Skin epidermis (tissue), 12 donors: Measurements from ENCODE around the gene RNASEH2C.
"Not testable (repeated sequence)": the region's sequence is repeated elsewhere in the genome, so short reads cannot be mapped to it uniquely, and the experiment has no call there.

Source experiments
- H3K27ac ChIP-seq, 21 experiments: fragments of 200-600 bp; sonication (generic) in 11 of 21; one replicate each; pipeline ENCODE4 v1.5.0; 2020; ENCODE audit warnings: mild to moderate bottlenecking in 3 of 21, inconsistent platforms in 2 of 21, moderate library complexity in 2 of 21
- H3K4me3 ChIP-seq, 7 experiments: fragments of 200-600 bp; sonication (generic) in 2 of 7; one replicate each; pipeline ENCODE4 v1.5.0; 2020; ENCODE audit warnings: inconsistent platforms in 2 of 7, mild to moderate bottlenecking in 2 of 7, moderate library complexity in 1 of 7

The RNASEH2C gene

GRCh38 chr11:65696802-65697552 lies 23.6 kb downstream of the RNASEH2C start:
- H3K4me3 ChIP-seq: no peak overlapping the region
- H3K27ac ChIP-seq: no peak overlapping the region

- Histone ChIP-seq H3K27ac (no peak overlapping the region), H3K4me3 (no peak overlapping the region)
Measured at GRCh38 chr11:65695459-65696241, 24.9 kb downstream of the RNASEH2C start.

DNA sequence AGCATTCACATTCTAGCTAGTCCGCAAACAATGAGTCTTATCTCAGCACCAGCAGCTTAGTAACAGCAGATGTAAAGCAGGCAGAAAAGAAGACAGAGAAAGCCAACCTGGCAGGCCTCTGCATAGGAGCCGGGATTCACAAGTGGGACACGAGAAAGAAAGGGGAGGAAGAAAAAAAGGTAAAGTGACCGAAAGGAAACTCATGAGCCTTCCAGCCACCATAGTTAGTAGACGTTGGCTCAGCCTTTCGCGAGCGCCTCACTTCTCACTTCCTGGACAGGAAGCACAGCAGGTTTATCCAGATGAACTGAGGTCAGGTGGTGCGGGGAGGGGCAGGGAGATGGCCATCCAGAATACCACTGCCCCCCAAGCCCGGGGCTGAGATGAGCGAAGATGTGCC lies 28.2 kb downstream of the RNASEH2C start:
- Histone ChIP-seq H3K27ac (peak overlapping the region in 1 of 21 experiments; percentile 41), H3K4me3 (no peak overlapping the region)

DNA sequence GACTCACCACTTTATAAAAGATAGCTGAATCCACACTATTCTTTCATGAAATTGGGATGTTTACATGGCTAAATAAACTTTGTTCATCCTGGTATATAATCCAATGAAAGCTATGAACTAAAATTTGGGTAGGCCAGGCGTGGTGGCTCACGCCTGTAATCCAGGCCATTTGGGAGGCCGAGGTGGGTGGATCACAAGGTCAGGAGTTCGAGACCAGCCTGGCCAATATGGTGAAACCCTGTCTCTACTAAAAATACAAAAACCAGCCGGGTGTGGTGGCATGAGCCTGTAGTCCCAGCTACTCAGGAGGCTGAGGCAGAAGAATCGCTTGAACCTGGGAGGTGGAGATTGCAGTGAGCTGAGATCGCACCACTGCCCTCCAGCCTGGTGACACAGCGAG lies 28.8 kb downstream of the RNASEH2C start:
- not testable (repeated sequence) for H3K4me3 ChIP-seq
- H3K27ac ChIP-seq: peak overlapping the region in 1 of 21 experiments; percentile 41

DNA sequence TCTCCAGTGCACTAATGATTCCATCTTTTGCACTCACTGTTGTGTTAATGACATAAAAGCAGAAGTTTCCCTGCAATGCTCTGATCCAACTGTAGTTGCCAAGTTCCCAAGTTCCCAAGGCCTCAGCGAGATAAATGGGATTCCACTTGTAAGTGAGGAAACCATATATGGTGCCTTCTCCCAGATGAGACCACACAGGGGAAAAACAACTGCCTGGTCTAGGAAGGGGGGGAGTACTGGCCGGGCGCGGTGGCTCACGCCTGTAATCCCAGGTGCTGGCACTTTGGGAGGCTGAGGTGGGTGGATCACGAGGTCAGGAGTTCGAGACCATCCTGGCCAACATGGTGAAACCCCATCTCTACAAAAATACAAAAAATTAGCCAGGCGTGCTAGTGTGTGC lies 34.6 kb downstream of the RNASEH2C start:
- Histone ChIP-seq H3K4me3 (no peak overlapping the region), H3K27ac (no peak overlapping the region)

- not testable (repeated sequence) for H3K4me3 ChIP-seq, H3K27ac ChIP-seq
Measured at GRCh38 chr11:65683480-65683879, 37.1 kb downstream of the RNASEH2C start.

DNA sequence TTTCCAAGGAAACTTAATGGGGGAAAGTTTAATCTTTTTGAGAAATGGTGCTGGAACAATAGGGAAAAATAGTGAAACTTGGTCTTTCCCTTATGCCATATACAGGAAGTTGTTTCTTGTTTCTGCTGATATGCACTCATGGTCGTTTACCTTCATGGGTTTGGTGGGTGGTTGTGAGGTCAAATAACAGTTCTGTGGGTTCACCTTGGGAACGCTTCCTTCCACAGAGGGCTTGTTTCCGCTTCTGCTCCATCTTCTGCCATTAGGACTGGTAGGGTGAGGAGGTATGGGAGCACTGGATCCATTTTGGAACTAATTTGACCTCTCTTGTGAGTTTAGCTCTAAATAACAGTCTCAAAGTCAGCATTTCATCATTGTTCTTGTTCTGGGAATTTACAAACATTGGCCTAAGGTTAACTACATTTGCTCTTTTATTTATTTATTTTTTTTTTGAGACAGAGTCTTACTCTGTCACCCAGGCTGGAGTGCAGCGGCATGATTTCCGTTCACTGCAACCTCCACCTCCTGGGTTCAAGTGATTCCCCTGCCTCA lies 40.3 kb downstream of the RNASEH2C start:
- no peak overlapping the region for H3K4me3 ChIP-seq
- H3K27ac ChIP-seq: no peak overlapping the region

DNA sequence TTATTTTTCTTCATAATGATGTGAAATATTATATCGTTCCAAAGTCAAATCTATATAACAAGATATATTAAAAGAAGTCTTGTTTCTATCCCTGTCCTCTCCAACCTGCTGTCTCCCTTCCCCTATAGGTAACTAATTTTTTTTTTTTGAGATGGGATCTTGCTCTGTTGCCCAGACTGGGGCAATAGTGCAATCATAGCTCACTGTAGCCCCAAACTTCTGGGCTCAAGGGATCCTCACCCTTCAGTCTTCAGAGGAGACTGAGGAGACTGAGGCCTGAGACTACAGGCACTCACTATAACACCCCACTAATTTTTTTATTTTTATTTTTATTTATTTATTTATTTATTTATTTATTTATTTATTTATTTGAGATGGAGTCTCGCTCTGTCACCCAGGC lies 47.6 kb downstream of the RNASEH2C start:
- H3K27ac ChIP-seq: no peak overlapping the region
- H3K4me3 ChIP-seq: no peak overlapping the region

GRCh38 chr11:65672180-65672860 lies 48.3 kb downstream of the RNASEH2C start:
- H3K27ac ChIP-seq: no peak overlapping the region

More at GRCh38 chr11:65672180-65672860, 48.3 kb downstream of the RNASEH2C start:
- no peak overlapping the region for H3K4me3 ChIP-seq
